HepG2 (cell line): ENCODE measurements around the gene NAGS. TPM values are rescaled to one million over a fixed set of nuclear protein-coding genes. Genes with fewer than 3 reads are reported as not detected.

Experiments
- GATAD1 ChIP-seq: IDR thresholded peaks from 2 replicates; pipeline ENCODE4 v1.6.1; 2016; ENCODE audit warnings: missing genetic modification reagents, missing compliant biosample characterization
- HNF4G ChIP-seq, 2 experiments: sonication (generic) in 1 of 2; formaldehyde crosslinking in 1 of 2; IDR thresholded peaks; 2 replicates each; pipeline versions ENCODE4 v1.4.0 to v1.6.1; 2011 to 2020; ENCODE audit warnings: borderline replicate concordance in 2 of 2, low read depth in 2 of 2, mild to moderate bottlenecking in 2 of 2, low read length in 1 of 2, missing genetic modification reagents in 1 of 2, moderate library complexity in 1 of 2
- HNRNPL ChIP-seq: fragments of 200-400 bp; formaldehyde crosslinking; IDR thresholded peaks from 2 replicates; pipeline ENCODE4 v1.6.1; 2017; ENCODE audit warnings: mild to moderate bottlenecking, low read depth, low read length
- ISL2 ChIP-seq: sonication (generic); formaldehyde crosslinking; IDR thresholded peaks from 2 replicates; pipeline ENCODE4 v1.5.0; 2020; ENCODE audit warnings: missing genetic modification reagents
- KDM2A ChIP-seq: sonication (generic); formaldehyde crosslinking; IDR thresholded peaks from 2 replicates; pipeline ENCODE4 v1.4.0; 2020; ENCODE audit warnings: low read depth, missing genetic modification reagents, borderline replicate concordance
- KLF16 ChIP-seq, 2 experiments: sonication (generic) in 1 of 2; formaldehyde crosslinking in 1 of 2; IDR thresholded peaks; 2 replicates each; pipeline versions ENCODE4 v1.6.1 to v1.8.0; 2016 to 2023; ENCODE audit warnings: missing genetic modification reagents in 2 of 2, missing compliant biosample characterization in 1 of 2
- MAF1 ChIP-seq: sonication (generic); formaldehyde crosslinking; IDR thresholded peaks from 2 replicates; pipeline ENCODE4 v1.5.0; 2020; ENCODE audit warnings: missing genetic modification reagents, borderline replicate concordance
- NR1H2 ChIP-seq: sonication (generic); formaldehyde crosslinking; IDR thresholded peaks from 2 replicates; pipeline ENCODE4 v1.8.1; 2022; ENCODE audit warnings: low read depth, missing genetic modification reagents, borderline replicate concordance
- NR2C2 ChIP-seq: sonication (generic); formaldehyde crosslinking; IDR thresholded peaks from 2 replicates; pipeline ENCODE4 v1.4.0; 2020; ENCODE audit warnings: missing genetic modification reagents, mild to moderate bottlenecking, moderate library complexity, borderline replicate concordance
- PHF20 ChIP-seq: sonication (generic); formaldehyde crosslinking; IDR thresholded peaks from 2 replicates; pipeline ENCODE4 v1.5.0; 2020; ENCODE audit warnings: mild to moderate bottlenecking, missing genetic modification reagents
- RAD51 ChIP-seq: fragments of 450-650 bp; IDR thresholded peaks from 2 replicates; pipeline ENCODE4 v1.6.1; 2016; ENCODE audit warnings: borderline replicate concordance
- RARG ChIP-seq: sonication (generic); formaldehyde crosslinking; IDR thresholded peaks from 2 replicates; pipeline ENCODE4 v1.4.0; 2020; ENCODE audit warnings: low read depth, mild to moderate bottlenecking, missing genetic modification reagents
- SAP130 ChIP-seq: IDR thresholded peaks from 2 replicates; pipeline ENCODE4 v1.6.1; 2016; ENCODE audit warnings: low read depth
- YY1 ChIP-seq: IDR thresholded peaks from 2 replicates; pipeline ENCODE4 v1.6.1; 2011; ENCODE audit warnings: low read length, low read depth, moderate library complexity, mild to moderate bottlenecking; ENCODE audit not compliant: insufficient read depth, insufficient replicate concordance
- ZFY ChIP-seq: sonication (generic); formaldehyde crosslinking; IDR thresholded peaks from 2 replicates; pipeline ENCODE4 v1.4.0; 2020; ENCODE audit warnings: missing genetic modification reagents
- ZFYVE20 ChIP-seq: sonication (generic); formaldehyde crosslinking; IDR thresholded peaks from 2 replicates; pipeline ENCODE4 v1.8.0; 2023; ENCODE audit warnings: low read depth, mild to moderate bottlenecking, moderate library complexity, missing genetic modification reagents, borderline replicate concordance
- ZNF160 ChIP-seq: sonication (generic); formaldehyde crosslinking; IDR thresholded peaks from 2 replicates; pipeline ENCODE4 v1.8.0; 2022; ENCODE audit warnings: mild to moderate bottlenecking, inconsistent platforms, missing genetic modification reagents
- ZNF224 ChIP-seq: sonication (generic); formaldehyde crosslinking; IDR thresholded peaks from 2 replicates; pipeline ENCODE4 v1.5.0; 2020; ENCODE audit warnings: mild to moderate bottlenecking, missing genetic modification reagents
- ZNF282 ChIP-seq: fragments of 450-650 bp; IDR thresholded peaks from 2 replicates; pipeline ENCODE4 v1.6.1; 2018; ENCODE audit not compliant: partially characterized antibody
- ZNF326 ChIP-seq: sonication (generic); formaldehyde crosslinking; IDR thresholded peaks from 2 replicates; pipeline ENCODE4 v1.4.0; 2020; ENCODE audit warnings: missing genetic modification reagents, borderline replicate concordance
- ZNF772 ChIP-seq: sonication (generic); formaldehyde crosslinking; IDR thresholded peaks from 2 replicates; pipeline ENCODE4 v1.5.0; 2020; ENCODE audit warnings: mild to moderate bottlenecking, missing genetic modification reagents
- ZSCAN12 ChIP-seq: sonication (generic); formaldehyde crosslinking; IDR thresholded peaks from 2 replicates; pipeline ENCODE4 v1.9.0; 2021; ENCODE audit warnings: mild to moderate bottlenecking, missing genetic modification reagents
- polyA plus RNA-seq, 8 experiments: library from polyadenylated mRNA; depleted of rRNA in 3 of 8; stranded (reverse) in 7 of 8; unstranded in 1 of 8; fragments of >200 nt; fragmentation: Illumina TruSeq in 4 of 8; extraction: Trizol in 4 of 8; gene quantifications; 2 replicates each; pipeline versions ENCODE4 v1.2.1 to v1.2.3, GENCODE V29; 2011 to 2016; ENCODE audit warnings: low read depth in 4 of 8, missing spikeins in 1 of 8, mixed read lengths in 1 of 8; ENCODE audit not compliant: insufficient read depth in 1 of 8
- total RNA-seq, 5 experiments: library from RNA; depleted of rRNA; stranded (reverse); fragments of >200 nt; fragmentation: Illumina TruSeq; extraction: Trizol; gene quantifications; 2 replicates each; pipeline ENCODE4 v1.2.3, GENCODE V29; 2016; ENCODE audit warnings: low read depth in 1 of 5
- TF ChIP-seq, protein P1 (sequence below): IDR thresholded peaks from 2 replicates; pipeline ENCODE4 v1.6.1; 2012; ENCODE audit warnings: inconsistent platforms
- TF ChIP-seq, protein P2 (sequence below): sonication (generic); formaldehyde crosslinking; IDR thresholded peaks from 2 replicates; pipeline ENCODE4 v1.4.0; 2020; ENCODE audit warnings: missing genetic modification reagents, low read depth, mild to moderate bottlenecking, borderline replicate concordance
- TF ChIP-seq, protein P3 (sequence below): sonication (generic); formaldehyde crosslinking; IDR thresholded peaks from 2 replicates; pipeline ENCODE4 v1.5.1; 2020; ENCODE audit warnings: mild to moderate bottlenecking, missing genetic modification reagents, moderate library complexity

The NAGS gene
- total and polyA plus RNA-seq, 2 of the 13 experiments (the other 11 are each of a cell fraction or from before 2014, with no cell fraction given): 4.3 to 5.1 TPM

DNA sequence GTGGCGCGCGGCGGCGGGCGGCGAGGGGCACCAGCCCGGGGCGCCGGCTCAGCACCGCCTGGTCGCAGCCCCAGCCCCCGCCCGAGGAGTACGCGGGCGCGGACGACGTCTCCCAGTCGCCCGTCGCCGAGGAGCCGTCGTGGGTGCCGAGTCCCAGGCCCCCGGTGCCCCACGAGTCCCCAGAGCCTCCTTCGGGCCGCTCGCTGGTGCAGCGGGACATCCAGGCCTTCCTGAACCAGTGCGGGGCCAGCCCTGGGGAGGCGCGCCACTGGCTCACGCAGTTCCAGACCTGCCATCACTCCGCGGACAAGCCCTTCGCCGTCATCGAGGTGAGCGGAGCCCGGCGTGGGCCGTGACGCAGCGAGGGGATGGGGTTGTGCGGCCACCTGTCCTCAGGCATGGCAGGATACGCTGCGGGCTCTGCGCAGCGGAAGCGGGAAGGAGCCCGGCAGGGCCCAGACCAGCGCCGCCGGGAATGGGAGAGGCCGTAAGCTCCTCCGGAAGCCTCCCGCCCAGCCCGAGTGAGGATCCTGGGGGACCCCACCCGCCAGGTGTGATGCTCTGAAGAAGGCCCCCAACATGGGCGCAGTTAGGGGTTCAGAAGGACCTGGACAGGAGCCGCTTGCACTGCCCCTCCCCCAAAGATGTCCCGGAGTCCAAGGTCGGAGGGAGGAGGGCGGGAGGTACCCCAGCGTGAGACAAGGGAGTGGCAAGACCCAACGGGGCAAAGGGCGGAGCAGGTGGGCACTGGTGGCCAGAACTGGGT is 522 bp downstream of the NAGS start (continued):
- no peak for TF ChIP-seq ZSCAN12 (CRISPR knock-in tag)
- TF ChIP-seq KLF16 (CRISPR knock-in tag; IDR thresholded peaks at IDR 0.05): peak in 1 of 2 experiments; percentile 28; a peak in 1 of 4 replicates
- TF ChIP-seq HNF4G (IDR thresholded peaks at IDR 0.05; ENCODE audit: borderline replicate concordance, low read depth, low read length): 0 out of 2 replicates have a peak, but pooled peaks have one; percentile 27
- peak; percentile 35; the same call in 1 of the 2 replicates for TF ChIP-seq HNF4G (CRISPR knock-in tag; IDR thresholded peaks at IDR 0.05; ENCODE audit: borderline replicate concordance, low read depth)
- 0 out of 2 replicates have a peak, but pooled peaks have one; percentile 25 for TF ChIP-seq ISL2
- peak; percentile 86; the same call in 1 of the 2 replicates for TF ChIP-seq ZNF326
- TF ChIP-seq ZFYVE20 (CRISPR knock-in tag): no peak; the same call in 1 of the 2 replicates
- no peak for TF ChIP-seq RARG (CRISPR knock-in tag)
- TF ChIP-seq ZFY: peak; percentile 80
- no peak for TF ChIP-seq MAF1 (CRISPR knock-in tag)
- TF ChIP-seq GATAD1 (CRISPR knock-in tag): peak; percentile 27
- TF ChIP-seq YY1: peak; percentile 6
- peak; percentile 63; the same call in 1 of the 2 replicates for TF ChIP-seq ZNF772 (CRISPR knock-in tag)
- TF ChIP-seq RAD51: no peak
- TF ChIP-seq HNRNPL: peak; percentile 63; the same call in 1 of the 2 replicates
- peak; percentile 92 for TF ChIP-seq KDM2A
- TF ChIP-seq PHF20: 0 out of 2 replicates have a peak, but pooled peaks have one; percentile 26
- 0 out of 2 replicates have a peak, but pooled peaks have one; percentile 3 for TF ChIP-seq NR1H2
- TF ChIP-seq, protein P1, sequence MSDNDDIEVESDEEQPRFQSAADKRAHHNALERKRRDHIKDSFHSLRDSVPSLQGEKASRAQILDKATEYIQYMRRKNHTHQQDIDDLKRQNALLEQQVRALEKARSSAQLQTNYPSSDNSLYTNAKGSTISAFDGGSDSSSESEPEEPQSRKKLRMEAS: peak; percentile 77
- TF ChIP-seq, protein P2, sequence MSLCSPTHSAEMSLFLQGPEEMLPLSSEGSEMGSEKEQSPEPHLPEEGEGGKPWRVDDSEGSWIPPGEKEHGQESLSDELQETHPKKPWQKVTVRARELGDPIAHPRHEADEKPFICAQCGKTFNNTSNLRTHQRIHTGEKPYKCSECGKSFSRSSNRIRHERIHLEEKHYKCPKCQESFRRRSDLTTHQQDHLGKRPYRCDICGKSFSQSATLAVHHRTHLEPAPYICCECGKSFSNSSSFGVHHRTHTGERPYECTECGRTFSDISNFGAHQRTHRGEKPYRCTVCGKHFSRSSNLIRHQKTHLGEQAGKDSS (CRISPR knock-in tag): peak; percentile 19; the same call in 1 of the 2 replicates
- TF ChIP-seq NR2C2 (CRISPR knock-in tag): peak; percentile 42; the same call in 1 of the 2 replicates
- TF ChIP-seq ZNF160 (CRISPR knock-in tag): no peak
- TF ChIP-seq, protein P3, sequence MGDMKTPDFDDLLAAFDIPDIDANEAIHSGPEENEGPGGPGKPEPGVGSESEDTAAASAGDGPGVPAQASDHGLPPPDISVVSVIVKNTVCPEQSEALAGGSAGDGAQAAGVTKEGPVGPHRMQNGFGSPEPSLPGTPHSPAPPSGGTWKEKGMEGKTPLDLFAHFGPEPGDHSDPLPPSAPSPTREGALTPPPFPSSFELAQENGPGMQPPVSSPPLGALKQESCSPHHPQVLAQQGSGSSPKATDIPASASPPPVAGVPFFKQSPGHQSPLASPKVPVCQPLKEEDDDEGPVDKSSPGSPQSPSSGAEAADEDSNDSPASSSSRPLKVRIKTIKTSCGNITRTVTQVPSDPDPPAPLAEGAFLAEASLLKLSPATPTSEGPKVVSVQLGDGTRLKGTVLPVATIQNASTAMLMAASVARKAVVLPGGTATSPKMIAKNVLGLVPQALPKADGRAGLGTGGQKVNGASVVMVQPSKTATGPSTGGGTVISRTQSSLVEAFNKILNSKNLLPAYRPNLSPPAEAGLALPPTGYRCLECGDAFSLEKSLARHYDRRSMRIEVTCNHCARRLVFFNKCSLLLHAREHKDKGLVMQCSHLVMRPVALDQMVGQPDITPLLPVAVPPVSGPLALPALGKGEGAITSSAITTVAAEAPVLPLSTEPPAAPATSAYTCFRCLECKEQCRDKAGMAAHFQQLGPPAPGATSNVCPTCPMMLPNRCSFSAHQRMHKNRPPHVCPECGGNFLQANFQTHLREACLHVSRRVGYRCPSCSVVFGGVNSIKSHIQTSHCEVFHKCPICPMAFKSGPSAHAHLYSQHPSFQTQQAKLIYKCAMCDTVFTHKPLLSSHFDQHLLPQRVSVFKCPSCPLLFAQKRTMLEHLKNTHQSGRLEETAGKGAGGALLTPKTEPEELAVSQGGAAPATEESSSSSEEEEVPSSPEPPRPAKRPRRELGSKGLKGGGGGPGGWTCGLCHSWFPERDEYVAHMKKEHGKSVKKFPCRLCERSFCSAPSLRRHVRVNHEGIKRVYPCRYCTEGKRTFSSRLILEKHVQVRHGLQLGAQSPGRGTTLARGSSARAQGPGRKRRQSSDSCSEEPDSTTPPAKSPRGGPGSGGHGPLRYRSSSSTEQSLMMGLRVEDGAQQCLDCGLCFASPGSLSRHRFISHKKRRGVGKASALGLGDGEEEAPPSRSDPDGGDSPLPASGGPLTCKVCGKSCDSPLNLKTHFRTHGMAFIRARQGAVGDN (CRISPR knock-in tag): peak; percentile 91
- TF ChIP-seq ZNF282: no peak
- no peak for TF ChIP-seq ZNF224 (CRISPR knock-in tag)
- peak; percentile 33; the same call in 1 of the 2 replicates for TF ChIP-seq SAP130
